ENCODE data around the gene XRN1.

Gene XRN1

DNA sequence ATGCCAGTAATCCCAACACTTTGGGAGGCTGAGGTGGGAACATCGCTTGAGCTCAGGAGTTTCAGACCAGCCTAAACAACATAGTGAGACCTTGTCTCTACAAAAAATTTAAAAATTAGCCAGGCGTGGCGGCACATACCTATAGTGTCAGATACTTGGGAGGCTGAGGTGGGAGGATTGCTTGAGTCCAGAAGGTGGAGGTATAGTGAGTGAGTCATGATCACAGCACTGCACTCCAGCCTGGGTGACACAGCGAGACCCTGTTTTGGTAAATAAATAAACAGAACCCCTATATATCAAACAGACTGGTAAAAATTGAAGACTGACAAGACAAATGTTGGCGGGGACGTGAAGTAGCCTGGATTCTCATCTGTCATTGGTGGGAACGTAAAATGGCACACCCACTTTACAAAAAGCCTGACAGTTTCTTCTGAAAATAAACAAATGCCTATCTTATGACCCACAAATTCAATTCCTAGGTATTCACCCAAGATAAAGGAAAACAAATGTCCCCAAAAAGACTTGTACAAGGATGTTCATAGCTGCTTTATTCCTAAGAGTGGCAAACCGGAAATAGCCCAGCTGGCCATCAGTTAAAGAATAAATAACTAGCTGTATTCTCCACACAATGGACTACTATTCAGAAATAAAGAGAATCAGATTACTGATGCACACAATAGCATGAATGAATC lies 175.5 kb downstream of the XRN1 start:
- no peak for DNase-seq (ENCODE audit: low read depth)
- TF ChIP-seq CTCF (IDR thresholded peaks at IDR 0.05; ENCODE audit: control insufficient read depth, insufficient read depth, low read depth, low read length, missing control alignments), result no peak
- H3K4me3 ChIP-seq (ENCODE audit: control insufficient read depth, low read depth, low read length), result no peak overlapping the region

DNA sequence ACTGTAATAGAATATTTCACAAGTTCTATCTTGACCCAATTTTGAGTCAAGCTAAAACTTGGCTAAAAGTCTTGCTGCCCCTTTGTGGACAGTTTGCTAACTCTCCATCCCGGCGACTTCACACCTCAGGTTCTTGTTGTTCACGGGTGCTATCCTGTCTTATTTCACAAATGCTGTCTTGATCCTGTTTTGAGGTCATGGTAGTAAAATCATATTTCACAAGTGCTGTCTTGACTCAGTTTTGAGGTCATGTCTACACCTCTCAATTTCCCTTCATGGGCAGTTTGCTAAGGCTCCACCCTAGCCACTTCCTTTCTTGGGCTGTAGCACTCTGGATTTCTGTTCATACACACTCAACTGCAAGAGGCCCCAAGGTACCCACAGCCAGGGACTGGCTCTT lies 177.4 kb downstream of the XRN1 start:
- H3K4me3 ChIP-seq (ENCODE audit: control insufficient read depth, low read depth, low read length), result no peak overlapping the region
- no peak for DNase-seq (ENCODE audit: low read depth)
- TF ChIP-seq CTCF (IDR thresholded peaks at IDR 0.05; ENCODE audit: control insufficient read depth, insufficient read depth, low read depth, low read length, missing control alignments), result no peak

DNA sequence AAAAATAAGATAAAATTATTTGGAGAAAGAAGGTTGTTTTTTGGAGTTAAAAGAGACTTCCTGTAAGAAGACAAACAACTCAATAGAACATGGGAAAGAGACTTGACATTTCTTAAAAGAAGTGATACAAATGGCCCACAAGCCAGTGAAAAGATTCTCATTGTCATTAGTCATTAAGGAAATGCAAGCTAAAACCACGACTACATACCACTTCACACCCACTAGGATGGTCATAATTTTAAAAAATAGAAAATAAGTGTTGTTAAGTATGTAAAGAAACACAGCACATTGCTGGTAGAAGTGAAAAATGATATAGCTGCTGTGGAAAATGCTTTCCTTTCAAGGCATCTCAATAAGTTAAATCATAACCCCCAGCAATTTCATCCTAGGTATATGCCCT lies 178.1 kb downstream of the XRN1 start:
- TF ChIP-seq CTCF (IDR thresholded peaks at IDR 0.05; ENCODE audit: control insufficient read depth, insufficient read depth, low read depth, low read length, missing control alignments), result no peak
- DNase-seq (ENCODE audit: low read depth), result no peak
- H3K4me3 ChIP-seq (ENCODE audit: control insufficient read depth, low read depth, low read length), result no peak overlapping the region

DNA sequence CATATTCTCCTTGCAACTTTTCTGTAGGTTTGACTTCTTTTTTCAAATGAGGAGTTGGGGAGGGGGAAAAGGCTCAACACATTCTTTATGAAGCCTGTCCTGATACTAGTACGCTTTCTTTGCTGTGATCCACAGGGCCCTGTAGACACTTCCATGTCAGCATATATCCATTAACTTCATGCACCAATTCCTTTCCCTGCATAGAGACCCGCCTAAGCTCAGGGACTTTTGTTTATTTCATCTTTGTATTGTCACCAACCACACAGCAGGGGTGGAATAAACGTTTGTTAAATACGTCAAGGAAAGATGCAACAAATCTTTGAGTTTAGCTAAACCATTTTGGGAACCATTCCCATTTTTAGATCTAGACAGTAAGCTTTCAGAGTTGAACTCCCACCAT lies 179.4 kb downstream of the XRN1 start:
- H3K4me3 ChIP-seq (ENCODE audit: control insufficient read depth, low read depth, low read length), result no peak overlapping the region
- DNase-seq (ENCODE audit: low read depth), result no peak
- TF ChIP-seq CTCF (IDR thresholded peaks at IDR 0.05; ENCODE audit: control insufficient read depth, insufficient read depth, low read depth, low read length, missing control alignments), result no peak

DNA sequence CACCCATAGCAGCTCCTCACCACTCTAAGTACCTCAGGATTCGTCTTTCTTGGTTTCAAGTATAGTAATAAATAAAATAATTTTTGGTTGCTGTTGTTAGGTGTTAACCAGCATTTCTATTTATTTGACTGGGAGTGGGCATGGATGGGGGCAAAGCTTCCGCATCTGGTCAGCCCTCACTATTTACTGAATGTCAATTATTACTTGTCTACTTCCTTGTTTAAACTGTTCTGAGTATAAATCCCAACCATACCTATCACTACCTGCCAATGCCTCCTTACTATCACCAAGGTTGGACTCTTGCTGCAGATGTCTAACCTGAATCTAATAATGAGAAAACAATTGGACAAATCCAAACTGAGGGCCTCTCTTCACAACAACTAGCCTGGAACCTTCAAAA lies 180.6 kb downstream of the XRN1 start:
- TF ChIP-seq CTCF (IDR thresholded peaks at IDR 0.05; ENCODE audit: control insufficient read depth, insufficient read depth, low read depth, low read length, missing control alignments), result no peak
- DNase-seq (ENCODE audit: low read depth), result no peak
- H3K4me3 ChIP-seq (ENCODE audit: control insufficient read depth, low read depth, low read length), result no peak overlapping the region

GRCh38 chr3:142263112-142263511 lies 184.7 kb downstream of the XRN1 start:
- no peak for TF ChIP-seq CTCF (IDR thresholded peaks at IDR 0.05; ENCODE audit: control insufficient read depth, insufficient read depth, low read depth, low read length, missing control alignments)
- DNase-seq (ENCODE audit: low read depth), result no peak
- H3K4me3 ChIP-seq (ENCODE audit: control insufficient read depth, low read depth, low read length), result no peak overlapping the region
